Mucosa of gallbladder (tissue), 1 donor: ENCODE results near the gene EMD. TPM values are rescaled to one million over a fixed set of nuclear protein-coding genes. Genes with fewer than 3 reads are reported as not detected.
"Not testable (repeated sequence)": the region's sequence is repeated elsewhere in the genome, so short reads cannot be mapped to it uniquely, and the experiment has no call there.

ENCODE experiments used
- DNase-seq: peaks from one replicate; pipeline ENCODE4 v3.0.0-alpha.2; 2020; ENCODE audit warnings: low spot score
- total RNA-seq: library from RNA; stranded (reverse); gene quantifications from one replicate; pipeline ENCODE4 v1.2.1, GENCODE V29; 2021
- donor health status: DM: no; HTN: no; CAD: no.

EMD gene
- total RNA-seq, 1 donor from 2014 or later = 62.6 TPM

DNA sequence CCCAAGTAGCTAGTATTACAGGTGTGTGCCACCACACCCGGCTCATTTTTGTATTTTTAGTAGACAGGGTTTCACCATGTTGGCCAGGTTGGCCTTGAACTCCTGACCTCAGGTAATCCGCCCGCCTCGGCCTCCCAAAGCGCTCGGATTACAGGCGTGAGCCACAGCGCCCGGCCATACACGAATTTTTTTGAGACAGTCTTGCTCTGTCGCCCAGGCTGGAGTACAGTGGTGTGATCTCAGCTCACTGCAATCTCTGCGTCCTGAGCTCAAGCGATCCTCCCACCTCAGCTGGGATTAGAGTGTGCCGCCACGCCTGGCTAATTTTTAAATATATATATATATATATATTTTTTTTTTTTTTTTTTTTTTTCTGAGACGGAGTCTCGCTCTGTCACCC, 17.3 kb downstream of the EMD start:
- DNase-seq = not testable (repeated sequence)

DNA sequence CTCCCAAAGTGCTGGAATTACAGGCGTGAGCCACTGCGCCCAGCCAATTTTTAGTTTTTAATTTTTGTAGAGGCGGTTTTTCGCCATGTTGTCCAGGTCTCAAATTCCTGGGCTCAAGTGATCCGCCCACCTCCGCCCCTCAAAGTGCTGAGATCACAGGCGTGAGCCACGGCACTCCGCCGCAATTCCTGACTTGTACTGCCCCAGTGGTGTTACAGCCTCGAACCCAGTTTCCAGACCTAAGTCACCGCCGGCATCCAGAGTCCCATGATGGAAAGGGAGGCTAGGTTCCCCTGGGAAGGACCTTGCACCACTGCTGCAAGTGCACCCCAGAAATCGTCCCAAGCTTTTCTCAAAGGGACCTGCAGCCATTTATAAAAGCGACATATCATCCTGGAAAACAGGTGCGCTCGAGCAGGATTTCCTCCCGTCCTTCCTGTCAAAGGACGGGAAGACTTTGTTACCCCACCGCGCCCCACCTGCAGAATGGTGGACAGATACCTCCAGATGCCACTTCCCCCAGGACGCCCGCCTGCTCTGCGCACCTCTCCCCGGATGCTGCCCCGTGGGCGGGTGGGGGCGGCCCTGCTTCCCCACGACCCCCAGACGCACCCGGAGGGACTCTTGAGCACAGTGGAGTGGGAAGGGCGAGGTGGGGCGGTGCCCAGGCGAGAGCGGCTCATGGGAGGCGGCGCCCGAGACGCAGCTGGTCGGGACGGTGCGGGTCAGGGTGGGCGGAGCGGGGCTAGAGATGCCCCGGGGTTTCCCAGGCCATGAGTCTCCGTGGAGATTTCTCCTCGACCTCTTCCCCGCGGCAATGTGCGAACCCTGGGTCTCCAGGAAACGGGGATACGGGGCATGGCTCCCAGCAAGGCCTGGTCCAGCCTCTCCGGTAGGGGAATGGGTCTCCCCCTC, 18.1 kb downstream of the EMD start:
- DNase-seq = peak; percentile 52

DNA sequence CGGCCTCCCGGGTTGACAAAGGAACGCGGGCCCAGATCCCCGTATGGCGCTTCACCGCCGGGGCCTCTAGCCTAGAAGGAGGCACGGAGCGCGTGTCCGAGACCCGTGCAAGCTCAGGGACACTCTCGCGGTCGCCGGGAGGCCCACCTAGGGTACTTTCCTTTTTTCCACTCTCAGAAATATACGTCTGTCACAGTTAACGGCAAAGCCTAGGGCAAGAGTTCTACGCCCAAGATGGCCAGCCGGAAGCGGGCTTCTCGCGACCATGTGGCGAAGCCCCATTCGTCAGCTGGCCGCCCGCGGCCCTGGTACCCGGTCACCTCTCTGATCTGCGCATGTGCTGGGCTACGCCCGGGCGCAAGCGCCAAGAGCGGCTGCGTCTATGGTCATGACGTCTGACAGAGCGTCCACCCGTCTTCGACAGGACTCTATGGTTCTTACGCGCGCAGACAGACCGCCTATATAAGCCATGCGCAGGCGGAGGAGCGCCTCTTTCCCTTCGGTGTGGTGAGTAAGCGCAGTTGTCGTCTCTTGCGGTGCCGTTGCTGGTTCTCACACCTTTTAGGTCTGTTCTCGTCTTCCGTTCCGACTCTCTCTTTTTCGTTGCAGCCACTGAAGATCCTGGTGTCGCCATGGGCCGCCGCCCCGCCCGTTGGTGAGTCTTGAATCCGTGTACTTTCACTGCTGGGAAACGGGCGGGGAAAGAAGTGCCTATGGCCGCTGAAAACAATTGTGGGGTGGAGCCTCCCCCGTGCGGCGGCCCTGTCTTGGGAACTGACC, 19.0 kb downstream of the EMD start, which contains the start of gene RPL10:
Gene RPL10 (plus strand): TSS at position 490 of the 780 bp plus-strand sequence. CDS start 143 bp downstream, at position 633.
- peak; percentile 96 for DNase-seq

- DNase-seq = peak; percentile 88
Measured at GRCh38 chrX:154398668-154399526, 19.8 kb downstream of the EMD start.

DNA sequence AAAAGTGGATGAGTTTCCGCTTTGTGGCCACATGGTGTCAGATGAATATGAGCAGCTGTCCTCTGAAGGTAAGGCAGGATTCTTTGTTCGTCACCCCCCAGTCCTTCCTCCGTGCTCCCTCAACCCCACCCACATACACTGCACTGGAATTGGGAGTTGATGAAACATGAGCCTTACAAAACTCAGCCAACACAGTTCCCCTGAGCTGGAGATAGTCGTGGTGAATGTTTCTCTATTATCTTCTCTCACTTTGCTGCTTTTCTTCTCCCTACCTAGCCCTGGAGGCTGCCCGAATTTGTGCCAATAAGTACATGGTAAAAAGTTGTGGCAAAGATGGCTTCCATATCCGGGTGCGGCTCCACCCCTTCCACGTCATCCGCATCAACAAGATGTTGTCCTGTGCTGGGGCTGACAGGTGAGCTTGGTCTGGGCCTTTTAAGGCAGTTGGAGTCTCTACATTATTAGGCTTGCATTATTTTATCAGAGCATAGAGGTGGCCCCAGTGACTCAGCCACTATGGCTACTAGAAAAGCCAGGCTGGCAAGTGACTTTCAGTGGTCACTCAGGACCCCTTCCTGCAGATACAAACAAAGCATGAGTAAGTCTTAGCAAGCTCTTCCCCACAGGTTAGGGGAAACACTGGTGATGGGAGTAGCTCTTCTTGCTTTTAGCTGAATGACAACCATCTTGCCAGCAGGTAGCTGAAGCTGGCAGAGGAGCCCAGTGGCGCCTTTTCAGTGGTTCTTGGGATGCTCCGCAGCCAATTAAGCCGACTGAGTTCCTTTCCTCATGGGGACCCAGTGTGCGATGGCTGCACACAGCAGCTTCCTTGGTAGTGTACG, 20.7 kb downstream of the EMD start:
- DNase-seq = no peak

DNA sequence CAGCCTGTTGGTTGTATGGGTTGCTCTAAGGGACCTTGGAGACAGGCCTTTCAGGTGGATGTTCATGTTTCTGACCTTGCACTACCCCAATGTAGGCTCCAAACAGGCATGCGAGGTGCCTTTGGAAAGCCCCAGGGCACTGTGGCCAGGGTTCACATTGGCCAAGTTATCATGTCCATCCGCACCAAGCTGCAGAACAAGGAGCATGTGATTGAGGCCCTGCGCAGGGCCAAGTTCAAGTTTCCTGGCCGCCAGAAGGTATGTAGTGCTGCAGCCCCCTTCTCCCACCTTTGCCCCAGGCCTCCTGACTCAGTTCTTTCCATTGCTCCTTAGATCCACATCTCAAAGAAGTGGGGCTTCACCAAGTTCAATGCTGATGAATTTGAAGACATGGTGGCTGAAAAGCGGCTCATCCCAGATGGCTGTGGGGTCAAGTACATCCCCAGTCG, 21.3 kb downstream of the EMD start:
- DNase-seq = not testable (repeated sequence)

DNA sequence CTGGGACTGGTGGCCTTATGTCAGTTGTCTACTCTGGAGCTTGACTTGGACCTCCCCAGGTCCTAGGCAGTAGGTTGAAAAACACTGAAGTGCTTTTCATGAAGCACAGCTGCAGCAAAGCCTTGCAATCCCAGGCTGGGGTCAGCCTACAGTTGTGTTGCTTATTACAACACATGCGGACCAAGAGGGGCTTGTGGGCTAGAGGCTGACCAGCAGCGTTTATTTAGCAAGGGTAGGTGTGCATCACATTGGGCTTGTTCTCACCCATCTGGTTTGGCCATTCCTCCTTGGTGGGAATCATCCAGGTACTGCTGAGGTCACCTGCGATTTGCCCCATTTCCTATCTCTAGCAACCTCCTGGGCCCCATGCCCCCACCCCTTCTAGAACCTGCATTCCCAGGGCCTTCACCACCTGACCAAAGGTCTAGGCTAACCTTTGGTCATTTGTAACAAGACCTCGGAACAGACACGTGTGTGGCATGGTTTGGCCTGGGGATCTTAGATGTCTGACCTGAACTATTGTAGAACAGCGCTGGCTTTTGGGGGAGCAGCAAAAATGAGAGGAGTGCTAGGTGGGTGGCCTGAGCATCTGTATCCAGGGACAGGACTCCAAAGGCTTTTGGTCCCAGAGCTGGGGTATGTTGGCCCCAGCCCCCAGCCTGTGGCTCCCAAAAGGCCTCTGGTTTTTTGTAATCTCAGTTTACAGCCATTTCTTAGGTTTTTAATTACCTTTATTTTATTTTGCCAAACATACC, 22.1 kb downstream of the EMD start:
- no peak for DNase-seq

- no peak for DNase-seq
Measured at GRCh38 chrX:154401918-154402621, 23.0 kb downstream of the EMD start.

DNA sequence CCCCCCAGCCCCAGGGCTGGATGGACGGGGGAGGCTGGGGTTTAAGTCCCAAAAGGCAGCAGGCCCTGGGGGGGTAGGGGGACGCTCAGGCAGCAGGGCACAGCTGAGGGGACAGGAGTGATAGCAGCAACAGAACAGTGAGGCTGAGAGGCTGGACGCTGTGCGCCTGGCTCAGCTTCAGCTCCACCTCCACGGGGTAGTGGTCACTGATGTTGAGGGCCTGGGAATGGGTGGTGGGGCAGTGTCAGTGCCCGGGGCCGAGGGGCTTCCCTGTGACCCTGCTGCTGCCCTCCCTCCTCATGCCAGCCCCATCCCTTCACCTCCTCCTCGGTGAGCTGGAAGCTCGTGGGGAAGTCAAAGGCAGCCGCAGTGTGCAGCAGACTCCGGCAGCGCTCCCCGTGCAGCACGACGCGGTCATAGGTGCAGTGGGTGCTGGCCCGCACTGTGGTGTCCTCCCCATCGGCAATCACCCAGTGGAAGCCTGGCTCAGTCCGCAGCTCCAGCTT, 23.6 kb downstream of the EMD start:
- DNase-seq = no peak

DNA sequence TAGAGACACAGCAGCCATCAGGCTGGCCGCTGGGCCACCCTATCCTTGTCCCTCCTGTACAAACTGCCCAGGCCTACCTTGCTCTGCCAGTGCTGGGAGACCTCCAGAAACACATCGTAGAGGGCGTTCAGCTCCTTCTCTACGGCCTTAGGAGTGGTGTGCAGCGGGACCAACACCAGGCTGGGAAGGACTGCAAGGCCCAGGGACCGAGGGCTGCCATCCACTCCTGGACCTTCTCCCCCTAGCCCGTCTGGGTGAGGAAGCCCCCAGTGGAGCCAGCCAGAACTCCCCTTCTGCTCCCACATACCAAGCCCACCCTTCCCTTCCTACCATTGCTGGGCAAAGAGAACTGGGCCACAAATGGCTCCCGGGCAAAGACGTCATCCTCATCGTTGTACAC, 24.1 kb downstream of the EMD start:
- no peak for DNase-seq

GRCh38 chrX:154403858-154404257, 24.8 kb downstream of the EMD start:
- DNase-seq = no peak

DNA sequence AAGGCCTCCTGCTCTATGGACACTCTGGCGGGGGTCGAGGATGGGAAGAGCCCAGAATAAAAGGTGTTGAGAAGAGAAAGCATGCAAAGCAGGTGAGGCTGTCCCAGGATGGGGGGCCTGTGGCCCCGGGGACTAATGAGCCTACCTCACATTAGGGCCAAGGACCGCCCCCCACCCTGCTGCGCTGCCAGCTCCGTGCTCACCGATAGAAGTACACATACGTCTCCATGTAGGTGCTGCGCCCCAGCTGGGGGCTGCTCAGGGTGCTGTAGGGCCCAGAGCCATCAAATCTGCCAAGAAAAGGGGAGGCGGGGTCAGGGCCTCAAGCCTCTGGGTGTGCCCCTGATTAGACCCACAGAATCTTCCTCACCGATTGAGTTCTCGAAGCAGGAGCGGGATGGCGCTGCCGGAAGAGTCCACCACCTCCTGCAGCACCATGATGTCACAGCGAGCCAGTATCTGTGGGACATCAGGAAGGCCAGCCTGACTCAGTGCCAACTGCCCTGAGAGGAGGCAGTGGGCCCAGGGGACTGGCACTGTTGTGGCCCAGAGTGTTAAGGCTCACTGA, 25.6 kb downstream of the EMD start:
- no peak for DNase-seq

DNA sequence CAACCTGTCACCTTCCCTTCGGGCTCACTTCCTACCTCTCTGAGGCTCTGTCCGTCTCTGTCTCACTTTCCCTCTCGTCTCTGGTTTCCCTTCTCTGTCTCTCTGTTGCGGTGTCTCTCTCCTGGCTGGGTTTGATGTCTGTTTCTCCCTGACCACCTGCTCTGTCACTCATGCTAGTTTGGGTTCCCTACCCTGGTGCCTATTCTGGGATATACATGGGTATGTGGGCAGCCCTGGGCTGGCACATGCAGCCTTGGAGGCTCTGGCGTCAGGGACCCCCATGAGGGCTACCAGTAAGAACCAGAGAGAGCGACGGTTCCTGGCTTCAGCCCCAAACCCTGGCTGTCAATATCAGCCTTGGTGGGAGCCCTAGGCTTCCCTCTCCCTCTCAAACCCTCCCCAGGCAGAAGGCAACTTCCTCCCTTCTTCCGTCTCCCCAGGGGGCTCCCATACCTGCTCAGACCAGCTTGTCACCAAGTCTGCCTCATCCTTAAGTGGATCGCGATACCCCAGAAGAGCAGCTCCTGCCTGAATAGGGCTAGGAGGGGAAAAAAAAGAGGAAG, 29.6 kb downstream of the EMD start:
- no peak for DNase-seq

- DNase-seq = peak; percentile 83
Measured at GRCh38 chrX:154409222-154409871, 30.3 kb downstream of the EMD start, which contains the start of gene DNASE1L1. Gene DNASE1L1 (minus strand): TSS chrX:154409254. CDS start chrX:154405568, 3,686 bp downstream.

GRCh38 chrX:154411981-154412340, 32.9 kb downstream of the EMD start:
- peak; percentile 57 for DNase-seq

DNA sequence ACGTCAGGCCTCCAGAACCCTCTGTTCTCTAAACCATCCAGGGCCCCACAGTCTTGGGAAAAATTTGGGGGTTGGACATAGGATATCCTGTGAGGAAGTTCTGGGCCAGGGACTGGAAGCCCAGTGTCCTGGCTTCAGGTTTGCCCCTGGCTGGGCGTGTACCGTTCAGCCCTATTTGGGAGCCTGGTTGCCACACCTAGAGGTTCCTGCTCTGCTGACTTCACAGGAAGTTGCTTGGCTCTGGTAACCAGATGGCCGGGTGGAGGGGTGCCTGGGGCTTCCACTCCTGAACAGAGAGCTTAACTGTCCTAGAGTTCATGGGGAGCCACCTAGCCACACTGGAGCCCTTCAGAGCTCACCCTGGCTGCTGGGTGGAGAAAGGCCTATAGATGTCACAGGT, 33.4 kb downstream of the EMD start:
- no peak for DNase-seq

- no peak for DNase-seq
Measured at GRCh38 chrX:154413142-154413541, 34.0 kb downstream of the EMD start.

- DNase-seq = no peak
Measured at GRCh38 chrX:154417157-154417556, 38.1 kb downstream of the EMD start.
